HG03354 (cell line): Measurements from ENCODE around the gene LAMB4.
A peak's percentile ranks its signal among the peaks of the same experiment; 100 is the strongest.

Experiments used
- ATAC-seq: cut with Tn5 transposase; IDR thresholded peaks from one replicate; pipeline ENCODE4 v1.9.1; 2021; ENCODE audit warnings: mild to moderate bottlenecking; ENCODE audit not compliant: unreplicated experiment, poor library complexity, severe bottlenecking

Gene LAMB4

DNA sequence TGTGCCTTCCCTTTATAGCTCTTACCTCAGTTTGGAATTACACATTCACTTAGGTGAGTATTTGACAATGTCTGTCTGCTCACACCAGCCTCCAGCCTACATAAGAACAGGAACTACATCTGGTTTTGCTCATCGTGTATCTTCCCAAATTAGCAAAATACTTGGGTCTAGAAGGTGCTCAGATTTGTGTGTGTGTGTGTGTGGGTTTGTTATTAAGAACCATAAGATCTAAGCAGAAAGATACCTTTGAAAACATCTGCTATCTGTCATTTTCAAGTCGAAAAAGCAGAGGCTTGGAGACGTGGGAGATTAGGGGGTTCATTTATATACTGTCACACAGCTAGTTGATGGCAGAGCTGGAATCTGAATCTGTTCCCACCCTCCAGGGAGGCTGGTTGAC is 14.8 kb upstream of the LAMB4 start:
- ATAC-seq: no peak

DNA sequence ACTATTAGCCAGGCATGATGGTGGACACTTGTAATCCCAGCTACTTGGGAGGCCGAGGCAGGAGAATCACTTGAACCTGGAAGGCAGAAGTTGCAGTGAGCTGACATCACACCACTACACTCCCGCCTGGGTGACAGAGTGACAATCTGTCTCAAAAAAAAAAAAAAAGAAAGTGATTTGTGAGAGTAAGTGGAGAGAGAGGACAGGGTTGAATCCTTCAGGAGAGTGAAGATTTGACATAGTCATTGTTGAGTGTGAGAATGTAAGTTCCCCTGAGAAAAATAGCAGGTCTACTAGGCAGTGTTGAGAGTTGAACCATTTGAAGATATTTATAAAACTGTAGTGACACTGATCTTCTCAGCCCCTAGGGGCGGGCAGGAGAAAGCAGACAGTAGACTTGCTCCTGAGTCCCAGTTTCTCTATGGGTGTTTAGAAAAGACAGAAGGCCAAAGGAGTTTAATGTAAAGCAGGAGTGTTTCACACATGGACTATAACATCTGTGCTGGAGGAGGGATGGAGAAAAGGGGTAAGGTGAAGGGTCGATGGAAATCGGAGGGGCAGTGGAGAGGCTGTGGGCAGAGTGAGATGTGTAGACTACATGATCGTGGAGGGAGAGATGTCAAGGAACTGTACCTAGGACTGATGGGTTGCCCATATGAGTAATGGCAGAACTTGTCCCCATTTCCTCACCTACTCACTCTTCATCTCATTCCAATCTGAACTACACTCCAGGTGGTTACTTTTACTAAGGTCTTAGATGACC is 13.7 kb upstream of the LAMB4 start:
- ATAC-seq: no peak

GRCh38 chr7:108142675-108143259 is 12.6 kb upstream of the LAMB4 start:
- no peak for ATAC-seq

DNA sequence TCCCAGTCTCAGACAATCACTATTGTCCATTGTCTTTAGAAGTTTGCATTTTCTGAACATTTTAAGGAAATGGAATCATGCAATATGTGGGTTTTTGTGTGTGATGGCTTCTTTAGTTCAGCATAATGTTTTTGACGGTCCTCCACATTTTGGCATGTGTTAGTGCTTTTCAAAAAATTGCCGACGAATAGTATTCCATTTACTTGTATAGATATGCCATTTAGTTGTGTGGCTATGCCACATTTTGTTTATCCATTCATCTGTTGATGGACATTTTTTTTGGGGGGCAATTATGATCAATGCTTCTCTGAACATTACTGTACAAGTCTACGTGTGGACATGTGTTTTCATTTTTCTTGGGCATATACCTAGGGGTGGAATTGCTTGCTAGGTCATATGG is 12.0 kb upstream of the LAMB4 start:
- no peak for ATAC-seq

GRCh38 chr7:108140671-108141070 is 10.5 kb upstream of the LAMB4 start:
- ATAC-seq: no peak

- no peak for ATAC-seq
These were observed 8.8 kb upstream of the LAMB4 start for GRCh38 chr7:108138911-108139310.

- ATAC-seq: no peak
These were observed 7.8 kb upstream of the LAMB4 start for GRCh38 chr7:108137993-108138392.

DNA sequence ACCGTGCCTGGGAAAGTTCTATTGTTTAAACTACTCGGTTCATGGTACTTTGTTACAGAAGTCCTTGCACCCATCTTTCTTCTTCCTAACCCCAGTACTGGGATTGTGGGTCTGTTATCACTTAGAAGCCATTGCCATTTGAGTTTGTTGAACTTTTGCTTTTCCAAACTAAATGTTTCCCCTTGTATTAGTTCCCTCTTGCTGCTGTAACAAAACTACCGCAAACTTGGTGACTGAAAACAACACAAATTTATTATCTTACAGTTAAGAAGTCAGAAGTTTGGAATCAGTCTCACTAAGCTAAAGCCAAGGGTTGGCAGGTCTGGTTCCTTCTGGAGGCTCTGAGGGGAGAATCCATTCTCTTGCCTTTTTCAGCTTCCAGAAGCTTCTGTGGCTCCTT is 6.9 kb upstream of the LAMB4 start:
- ATAC-seq: no peak

GRCh38 chr7:108136191-108136688 is 6.1 kb upstream of the LAMB4 start:
- ATAC-seq: peak; percentile 25

- peak; percentile 98 for ATAC-seq
These were observed 5.5 kb upstream of the LAMB4 start for GRCh38 chr7:108135446-108136190.

- no peak for ATAC-seq
These were observed 4.3 kb upstream of the LAMB4 start for GRCh38 chr7:108134486-108134885.

- ATAC-seq: no peak
These were observed 2.5 kb upstream of the LAMB4 start for GRCh38 chr7:108132551-108133265.

DNA sequence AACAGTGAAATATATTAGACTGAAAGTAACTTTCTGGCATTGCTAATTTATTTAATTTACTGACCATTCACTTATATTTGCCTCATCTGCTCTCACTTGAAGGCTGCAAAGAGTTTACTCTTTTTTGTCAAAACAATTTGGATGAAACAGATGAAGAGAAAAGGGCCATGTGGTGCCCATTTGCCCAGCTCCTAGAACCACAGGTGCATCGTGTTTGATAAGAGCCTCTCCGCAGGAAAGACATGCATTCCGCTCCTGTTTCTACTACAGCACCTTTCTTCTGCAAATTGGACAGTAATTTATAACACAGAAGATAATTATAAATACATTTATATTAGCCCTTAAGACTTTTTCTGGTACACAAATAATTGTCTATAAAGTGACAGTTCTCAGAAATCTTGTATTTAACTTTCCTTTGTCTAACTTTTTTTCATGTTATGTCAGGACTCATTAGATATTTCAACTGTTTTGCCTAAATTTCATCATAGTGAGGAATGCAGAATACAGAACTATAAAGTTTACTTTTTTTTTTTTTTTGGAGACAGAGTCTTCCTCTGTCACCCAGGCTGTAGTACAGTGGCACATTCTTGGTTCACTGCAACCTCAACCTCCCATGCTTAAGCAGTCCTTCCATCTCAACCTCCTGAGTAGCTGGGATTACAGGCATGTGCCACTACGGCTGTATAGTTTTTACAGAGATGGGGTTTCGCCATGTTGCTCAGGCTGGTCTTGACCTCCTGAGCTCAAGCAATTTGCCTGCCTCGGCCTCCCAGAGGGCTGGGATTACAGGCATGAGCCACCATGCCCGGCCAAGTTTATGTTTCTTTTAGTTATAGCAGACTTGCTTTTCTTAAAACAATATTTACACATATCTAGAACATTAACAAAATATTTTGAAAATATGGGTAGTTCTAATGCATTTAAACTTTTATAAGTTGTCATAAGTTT is 869 bp downstream of the LAMB4 start:
- no peak for ATAC-seq

DNA sequence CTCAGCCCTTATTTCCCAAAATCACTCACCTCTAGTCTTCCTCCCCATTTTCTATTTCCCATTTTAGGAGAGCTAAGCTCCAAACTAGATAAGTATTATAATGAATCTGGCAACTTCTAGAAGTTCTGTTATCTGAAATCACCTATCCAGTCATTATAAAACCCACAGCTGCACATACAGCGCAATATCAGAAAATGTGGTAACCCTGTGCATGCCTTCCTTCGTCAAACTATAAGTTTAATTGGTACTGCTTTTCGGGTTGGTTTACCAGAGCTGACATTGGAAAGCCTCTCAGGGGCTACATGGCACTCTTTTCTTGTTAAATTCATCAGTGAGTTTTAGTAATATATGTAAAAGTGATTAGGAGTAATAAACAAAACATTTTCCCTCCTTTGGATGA is 1.6 kb downstream of the LAMB4 start:
- ATAC-seq: no peak

DNA sequence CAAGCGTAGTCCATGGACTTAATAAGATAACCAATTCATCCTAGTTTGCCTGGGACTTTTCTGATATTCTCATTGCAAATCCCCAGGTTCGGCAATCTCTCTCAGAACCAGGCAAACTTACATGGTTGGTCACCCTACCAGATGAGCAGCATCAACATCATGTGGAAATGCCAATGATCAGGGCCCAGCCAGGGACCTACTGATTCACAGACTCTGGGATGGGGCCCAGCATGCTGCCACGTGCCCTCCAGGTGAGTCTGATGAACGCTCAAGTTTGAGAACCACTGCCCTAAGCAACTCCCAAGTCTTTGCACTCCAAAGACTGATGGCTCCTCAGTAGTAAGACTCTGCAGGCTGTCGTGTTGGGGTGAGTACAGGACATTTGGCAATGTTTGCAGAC is 2.7 kb downstream of the LAMB4 start:
- no peak for ATAC-seq

- ATAC-seq: no peak
These were observed 5.3 kb downstream of the LAMB4 start for GRCh38 chr7:108124820-108125219.

GRCh38 chr7:108122181-108122580 is 8.0 kb downstream of the LAMB4 start:
- ATAC-seq: no peak

- ATAC-seq: no peak
These were observed 9.2 kb downstream of the LAMB4 start for GRCh38 chr7:108120933-108121332.

GRCh38 chr7:108120196-108120595 is 10.0 kb downstream of the LAMB4 start:
- no peak for ATAC-seq
